H1 (cell line): ENCODE results near the gene ENOPH1. TPM values are rescaled to one million over a fixed set of nuclear protein-coding genes. Genes with fewer than 3 reads are reported as not detected.

Experiments
- MAFK ChIP-seq: IDR thresholded peaks from 2 replicates; pipeline ENCODE4 v1.6.1; 2012; ENCODE audit warnings: low read depth, mild to moderate bottlenecking, improper control_type of control experiment, low read length
- RNF2 ChIP-seq: fragments of 200-900, 300-1000 bp; sonication (generic); IDR thresholded peaks from 2 replicates; pipeline ENCODE4 v1.7.1; 2016; ENCODE audit warnings: borderline replicate concordance, low read depth, mild to moderate bottlenecking, antibody characterized with exemption, low read length; ENCODE audit not compliant: poor library complexity, severe bottlenecking; ENCODE audit errors: missing control alignments
- polyA plus RNA-seq, 7 experiments: library from polyadenylated mRNA; depleted of rRNA in 3 of 7; stranded (reverse) in 5 of 7; unstranded in 2 of 7; fragments of >200 nt in 5 of 7; fragments of 200-250 nt in 2 of 7; gene quantifications; 1 replicate in 5 of 7; 2 replicates in 1 of 7; 4 replicates in 1 of 7; pipeline versions ENCODE4 v1.2.1 to v1.2.3, GENCODE V29; 2011 to 2013; ENCODE audit warnings: missing spikeins in 2 of 7, mixed read lengths in 2 of 7
- total RNA-seq: library from RNA; stranded (reverse); fragmentation: NEBNext Ultra II Directional; extraction: Animal tissue kit (Norgen Biotek cat#: 25700); gene quantifications from 2 replicates; pipeline ENCODE4 v1.2.1, GENCODE V29; 2021

The ENOPH1 gene
- total and polyA plus RNA-seq, 2 of the 8 experiments (the other 6 are each of a cell fraction or from before 2014, with no cell fraction given), result 25.1 to 89.3 TPM

DNA sequence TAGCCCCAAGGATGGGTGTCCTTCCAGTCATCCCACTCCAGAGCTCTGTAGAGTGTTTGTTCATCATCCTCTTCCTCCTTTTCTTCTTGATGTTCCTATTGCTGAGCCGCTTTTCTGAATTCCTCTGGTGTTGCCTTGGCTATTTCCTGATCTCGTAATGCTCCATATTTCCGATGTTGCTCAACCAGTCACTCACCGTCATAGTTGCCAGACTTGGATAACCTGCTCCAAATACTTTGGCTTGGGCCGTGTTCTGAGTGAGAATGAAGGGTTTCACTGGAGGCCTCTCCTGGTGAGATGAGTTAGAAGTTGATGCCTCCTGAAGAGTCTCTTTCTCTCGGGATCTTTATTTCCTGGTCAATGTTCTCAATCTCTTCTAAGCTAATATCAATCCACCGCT, 28.8 kb upstream of the ENOPH1 start (continued):
- no peak for TF ChIP-seq RNF2
- TF ChIP-seq MAFK, result no peak
